HCEC 1CT (cell line): ENCODE data around the gene NEK6.
A peak's percentile ranks its signal among the peaks of the same experiment; 100 is the strongest.

Experiments used
- DNase-seq: peaks from one replicate; pipeline ENCODE4 v3.0.0-alpha.2; 2017

The NEK6 gene

GRCh38 chr9:124359426-124359825 is 101.7 kb downstream of the NEK6 start:
- DNase-seq, result no peak

DNA sequence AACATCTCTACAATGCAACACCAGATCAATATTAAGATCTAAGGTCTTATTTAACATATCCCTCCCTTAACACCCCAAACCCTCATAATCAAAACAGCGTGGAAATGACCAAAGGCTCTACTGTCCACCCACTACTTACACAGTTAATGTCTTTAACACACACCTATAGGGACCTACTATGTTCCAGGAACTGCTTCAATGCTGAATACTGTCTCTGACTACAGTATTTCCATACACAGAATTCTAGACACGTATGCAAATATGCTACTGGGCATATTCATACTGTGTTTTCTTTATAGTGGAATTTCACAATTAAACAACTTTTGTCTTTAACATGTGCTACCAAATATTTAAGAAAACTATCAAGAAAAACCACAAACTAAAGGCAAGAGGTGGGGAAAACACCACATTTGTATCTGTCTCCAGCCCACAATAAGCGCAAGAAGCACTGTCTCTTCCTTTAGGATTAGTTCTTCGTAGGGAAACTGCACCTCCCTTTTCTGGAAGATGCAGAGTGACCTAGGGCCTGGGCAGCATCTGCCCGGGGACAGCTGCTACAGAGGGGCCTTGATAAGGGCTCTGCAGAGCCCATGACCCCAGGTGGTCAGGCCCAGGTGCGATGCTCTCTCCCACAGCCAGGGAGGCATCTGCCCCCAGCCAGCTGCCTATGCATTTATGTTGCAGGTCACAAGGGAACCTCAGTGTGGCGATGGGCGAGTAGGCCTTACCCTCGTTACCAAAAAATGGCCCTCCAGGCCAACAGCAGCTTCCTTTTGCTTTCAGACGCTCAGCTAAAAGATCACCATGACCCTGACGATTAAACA is 102.3 kb downstream of the NEK6 start:
- DNase-seq, result no peak

- no peak for DNase-seq
Measured at GRCh38 chr9:124361128-124361527, 103.4 kb downstream of the NEK6 start.

- no peak for DNase-seq
Measured at GRCh38 chr9:124363326-124364096, 105.8 kb downstream of the NEK6 start.

DNA sequence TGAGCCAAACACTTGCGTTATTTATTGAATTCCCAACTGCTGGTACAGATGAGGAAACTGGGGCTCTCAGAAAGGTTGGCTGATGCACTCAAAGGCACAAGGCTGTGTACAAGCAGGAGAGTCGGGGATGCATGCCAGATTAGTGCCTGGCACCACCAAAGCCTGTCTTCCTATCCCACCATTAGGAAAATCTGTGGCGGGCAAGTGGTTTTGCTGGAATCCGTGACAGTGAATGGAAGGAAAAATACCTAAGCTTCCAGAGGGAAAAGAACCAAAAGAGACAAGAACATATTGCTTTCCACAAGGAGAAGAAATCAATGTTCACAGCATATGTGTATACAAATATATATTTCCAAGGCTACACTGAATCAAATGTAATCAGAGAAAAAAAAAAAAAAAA is 106.4 kb downstream of the NEK6 start:
- DNase-seq, result no peak

DNA sequence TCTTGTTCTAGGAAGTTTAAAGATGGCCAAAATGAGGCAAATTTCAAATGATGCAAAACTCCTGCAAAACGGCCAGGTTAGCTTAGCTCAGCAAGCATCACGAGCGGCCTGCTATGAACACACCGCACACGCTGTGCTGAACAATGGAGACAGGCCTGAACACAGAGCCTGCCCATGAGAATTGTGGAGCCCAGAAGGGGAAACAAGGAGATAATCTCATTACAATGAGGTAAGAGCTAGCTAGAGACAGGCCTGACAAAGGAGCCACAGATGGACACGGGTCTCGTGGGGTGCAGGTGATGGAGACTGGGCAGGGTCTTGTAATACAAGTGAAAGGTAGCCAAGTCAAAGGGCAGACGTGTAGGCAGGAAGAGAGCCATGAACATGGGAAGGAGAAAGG is 107.3 kb downstream of the NEK6 start:
- DNase-seq, result no peak

DNA sequence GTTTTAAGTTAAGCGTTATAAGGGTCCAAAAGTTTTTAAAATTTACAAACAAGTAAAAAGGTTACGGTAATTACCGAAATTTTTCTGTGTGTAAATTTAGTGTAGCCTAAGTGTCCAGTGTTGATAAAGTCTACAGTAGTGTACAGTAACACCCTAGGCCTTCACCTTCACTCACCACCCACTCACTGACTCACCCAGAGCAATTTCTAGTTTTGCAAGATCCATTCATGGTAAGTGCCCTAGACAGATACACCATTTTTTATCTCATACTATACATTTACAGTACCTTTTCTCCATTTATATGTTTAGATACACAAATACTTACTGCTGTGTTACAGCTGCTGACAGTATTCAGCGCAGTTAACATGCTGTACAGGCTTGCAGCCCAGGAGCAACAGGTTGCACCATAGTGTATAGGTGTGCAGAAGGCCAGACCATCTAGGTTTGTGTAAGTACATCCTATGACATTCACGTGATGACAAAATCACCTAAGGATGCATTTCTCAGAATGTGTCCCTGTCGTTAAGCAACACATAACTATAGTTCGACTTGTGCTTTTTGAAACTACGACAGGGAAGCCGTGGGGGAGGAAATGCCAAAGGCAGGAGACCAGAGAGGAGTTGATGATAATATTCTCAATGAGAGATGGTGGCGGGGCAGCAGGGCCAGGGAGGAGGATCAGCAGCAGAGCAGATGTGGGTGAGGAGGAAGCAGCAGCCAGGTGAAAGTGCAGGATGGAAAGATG is 108.9 kb downstream of the NEK6 start:
- peak; percentile 37 for DNase-seq

- no peak for DNase-seq
Measured at GRCh38 chr9:124368692-124369091, 110.9 kb downstream of the NEK6 start.

GRCh38 chr9:124369231-124369797 is 111.6 kb downstream of the NEK6 start:
- DNase-seq, result no peak

DNA sequence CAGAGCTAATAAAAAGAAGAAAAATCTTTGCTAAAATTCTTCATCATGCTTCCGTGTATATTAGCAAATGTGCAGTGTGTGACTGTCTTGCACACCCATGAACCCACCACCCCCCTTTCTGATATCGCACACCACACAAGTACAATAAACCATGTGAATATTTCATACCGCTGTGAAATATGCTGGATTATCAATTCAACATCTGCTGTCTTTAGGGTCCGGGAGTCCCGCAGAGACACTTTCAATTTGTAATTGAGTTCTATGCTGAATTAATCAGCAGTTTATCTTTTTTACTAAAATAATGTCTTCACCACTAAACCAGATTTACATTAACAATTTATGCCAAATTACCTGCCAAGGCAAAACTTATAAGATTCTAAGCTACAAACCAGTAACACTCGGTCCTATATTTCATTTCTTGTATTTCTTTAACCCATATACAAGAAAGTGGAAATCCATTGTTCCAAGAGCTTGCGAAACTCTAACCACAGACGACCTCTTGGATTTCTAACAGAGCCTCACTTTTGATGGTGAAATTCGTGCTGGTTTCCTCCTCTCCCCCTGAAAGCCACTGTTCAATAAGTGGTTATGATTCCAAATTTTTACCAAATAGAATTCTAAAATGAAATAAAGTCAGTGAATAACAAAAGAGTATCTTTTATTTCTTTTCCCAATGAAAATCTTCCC is 113.3 kb downstream of the NEK6 start:
- peak; percentile 48 for DNase-seq

- DNase-seq, result no peak
Measured at GRCh38 chr9:124372038-124372437, 114.3 kb downstream of the NEK6 start.

DNA sequence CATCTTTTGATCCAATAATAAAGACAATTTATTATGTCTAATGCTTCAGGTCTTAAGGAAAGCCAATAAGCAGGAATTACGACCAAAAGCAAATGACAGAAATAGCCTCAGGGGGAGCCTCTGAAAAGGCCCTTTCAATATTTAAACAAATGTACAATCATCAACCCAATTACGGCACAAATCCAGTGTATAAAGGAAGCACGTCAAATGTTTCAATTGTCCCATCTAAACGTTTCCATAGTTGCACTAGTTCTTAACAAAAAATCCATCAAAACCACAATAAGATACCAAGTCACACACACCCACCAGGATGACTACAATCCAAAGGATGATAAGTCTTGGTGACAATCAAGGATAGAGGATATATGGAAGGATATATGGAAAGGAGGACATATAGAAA is 115.6 kb downstream of the NEK6 start:
- no peak for DNase-seq

GRCh38 chr9:124373851-124374250 is 116.1 kb downstream of the NEK6 start:
- no peak for DNase-seq

- no peak for DNase-seq
Measured at GRCh38 chr9:124375726-124376125, 118.0 kb downstream of the NEK6 start.

GRCh38 chr9:124376329-124376728 is 118.6 kb downstream of the NEK6 start:
- DNase-seq, result no peak

DNA sequence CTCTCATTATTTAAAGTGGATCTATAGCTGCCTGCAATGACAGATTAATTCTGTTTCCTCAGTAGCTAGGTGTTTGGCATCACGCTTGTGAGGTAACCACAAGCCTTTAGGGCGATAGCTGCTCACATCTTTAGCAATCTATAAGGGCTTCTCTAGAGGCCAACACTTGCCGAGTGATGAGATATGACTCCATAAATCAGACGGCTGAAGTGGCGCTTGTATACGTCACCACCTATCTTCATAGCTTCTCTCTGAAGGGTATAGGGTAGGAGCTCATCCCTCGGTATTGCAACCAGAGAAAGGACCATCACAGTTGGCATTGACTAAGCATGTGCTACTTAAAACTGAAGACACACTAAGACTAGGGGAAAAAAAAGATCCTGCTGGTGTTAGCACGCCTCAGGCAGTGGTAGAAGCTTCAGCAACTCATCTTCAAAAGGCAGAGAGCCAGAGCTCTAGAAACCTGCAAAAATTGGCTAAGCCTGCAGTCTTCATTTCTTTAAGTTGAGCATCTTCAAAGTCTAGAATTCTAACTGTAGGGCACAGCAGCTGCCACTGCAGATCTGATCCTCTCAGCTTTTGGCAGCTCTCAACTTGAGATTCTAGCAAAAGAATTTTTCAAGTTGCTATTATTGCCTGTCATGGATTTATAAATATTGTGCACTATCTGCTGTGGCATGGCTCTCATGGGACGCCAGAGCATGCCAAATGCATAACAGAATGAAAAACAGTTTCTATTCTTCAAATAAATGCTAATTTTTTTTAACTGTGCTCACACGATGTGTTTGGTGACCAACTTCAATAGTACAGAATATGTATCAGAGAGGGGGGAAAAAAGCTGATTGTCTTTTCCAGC is 120.0 kb downstream of the NEK6 start:
- DNase-seq, result no peak

GRCh38 chr9:124381170-124381945 is 123.6 kb downstream of the NEK6 start:
- peak; percentile 58 for DNase-seq

GRCh38 chr9:124384210-124384609 is 126.5 kb downstream of the NEK6 start:
- no peak for DNase-seq

DNA sequence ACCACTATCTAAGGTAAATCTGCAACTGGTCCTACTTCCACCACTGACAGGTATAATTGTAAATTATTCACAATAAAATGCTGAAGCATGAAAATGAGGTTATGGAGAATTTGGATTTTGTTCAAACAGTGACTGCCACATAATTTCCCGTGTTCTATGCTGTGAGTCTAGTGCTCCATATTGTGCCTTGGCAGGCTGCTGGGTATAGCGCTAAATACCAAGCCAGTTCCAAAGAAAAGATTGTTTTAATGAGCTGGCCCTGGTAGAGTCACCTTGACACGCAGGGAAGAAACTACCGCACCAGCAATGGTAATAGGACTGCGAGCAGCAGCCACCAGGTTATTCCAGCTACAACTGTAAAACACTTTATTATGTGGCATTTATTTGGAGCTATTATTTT is 127.1 kb downstream of the NEK6 start:
- DNase-seq, result no peak

- DNase-seq, result no peak
Measured at GRCh38 chr9:124385623-124386022, 127.9 kb downstream of the NEK6 start.

- DNase-seq, result no peak
Measured at GRCh38 chr9:124386201-124386600, 128.5 kb downstream of the NEK6 start.
